Measurements from ENCODE around the gene PAPPA2.
A peak's percentile ranks its signal among the peaks of the same experiment; 100 is the strongest.

DNA sequence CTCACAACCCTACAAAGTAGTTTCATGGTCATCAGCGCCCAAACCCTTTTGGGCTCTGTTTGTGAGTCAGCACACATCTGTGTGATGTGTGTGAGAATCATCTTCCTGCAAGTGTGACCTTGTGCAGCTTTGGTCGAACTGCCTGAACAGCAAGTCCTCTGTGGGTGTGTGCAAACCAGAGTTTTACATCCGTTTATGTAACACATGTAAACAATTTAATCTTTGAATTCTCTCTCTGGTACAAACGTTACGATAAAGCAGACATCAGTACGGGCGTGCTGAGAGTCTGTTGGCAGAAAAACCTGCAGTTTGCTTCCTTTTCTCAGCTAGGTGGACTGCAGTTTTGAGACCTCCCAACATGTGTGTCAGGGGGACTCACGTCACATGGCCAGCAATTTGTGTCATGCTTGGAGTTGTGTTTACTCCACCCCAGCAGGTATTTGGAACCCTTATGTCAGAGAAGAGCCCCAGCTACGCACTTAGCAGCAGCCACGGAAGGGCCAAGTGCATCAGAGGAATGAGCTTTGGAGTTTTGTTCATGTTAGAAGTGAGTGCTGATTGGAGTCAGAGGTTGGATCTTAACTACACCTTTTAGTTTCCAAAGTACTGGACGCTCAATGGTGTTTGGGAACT is 230.8 kb downstream of the PAPPA2 start:
- no peak for TF ChIP-seq POLR2A (IDR thresholded peaks at IDR 0.05)
- no peak for TF ChIP-seq CTCF (IDR thresholded peaks at IDR 0.05)
- TF ChIP-seq POLR2AphosphoS5 (IDR thresholded peaks at IDR 0.05), result peak in 2 of 3 donors; percentile 35 to 57
- peak; percentile 55 for TF ChIP-seq EP300 (IDR thresholded peaks at IDR 0.05)

Measured in stomach (tissue), 4 donors.